NCI-H128 (cell line): ENCODE results near the gene B3GLCT.
A peak's percentile ranks its signal among the peaks of the same experiment; 100 is the strongest.
"Not testable (repeated sequence)": the region's sequence is repeated elsewhere in the genome, so short reads cannot be mapped to it uniquely, and the experiment has no call there.

Experiments used
- DNase-seq: peaks from one replicate; lab custom pipeline; 2025; ENCODE audit not compliant: unreplicated experiment; lab: John Stamatoyannopoulos, UW

The B3GLCT gene

GRCh38 chr13:31199849-31200636, at the start of gene B3GLCT:
Gene B3GLCT, plus strand, starts transcription at chr13:31199975. Its CDS starts 110 bp downstream, at chr13:31200085.
- peak; percentile 67 for DNase-seq

GRCh38 chr13:31150315-31150985, 49.3 kb upstream of the B3GLCT start:
- no peak for DNase-seq

- DNase-seq = no peak
These were observed 47.9 kb upstream of the B3GLCT start for GRCh38 chr13:31151837-31152236.

- no peak for DNase-seq
These were observed 44.8 kb upstream of the B3GLCT start for GRCh38 chr13:31154939-31155338.

- no peak for DNase-seq
These were observed 40.5 kb upstream of the B3GLCT start for GRCh38 chr13:31159306-31159705.

- peak; percentile 15 for DNase-seq
These were observed 38.8 kb upstream of the B3GLCT start for GRCh38 chr13:31160857-31161556.

- DNase-seq = peak; percentile 91
These were observed 38.1 kb upstream of the B3GLCT start, which contains the start of gene HSPH1 for GRCh38 chr13:31161557-31162150. Gene HSPH1, minus strand, starts transcription at chr13:31161904. Its CDS starts 322 bp downstream, at chr13:31161582.

- peak; percentile 96 for DNase-seq
These were observed 37.4 kb upstream of the B3GLCT start for GRCh38 chr13:31162151-31163008.

GRCh38 chr13:31166591-31166990, 33.2 kb upstream of the B3GLCT start:
- no peak for DNase-seq

GRCh38 chr13:31167490-31167889, 32.3 kb upstream of the B3GLCT start:
- DNase-seq = no peak

GRCh38 chr13:31168166-31168565, 31.6 kb upstream of the B3GLCT start:
- DNase-seq = no peak

- no peak for DNase-seq
These were observed 31.0 kb upstream of the B3GLCT start for GRCh38 chr13:31168736-31169135.

GRCh38 chr13:31172001-31172400, 27.8 kb upstream of the B3GLCT start:
- no peak for DNase-seq

- no peak for DNase-seq
These were observed 27.2 kb upstream of the B3GLCT start for GRCh38 chr13:31172535-31172934.

- no peak for DNase-seq
These were observed 25.8 kb upstream of the B3GLCT start for GRCh38 chr13:31174018-31174417.

GRCh38 chr13:31175847-31176532, 23.8 kb upstream of the B3GLCT start:
- DNase-seq = no peak

- DNase-seq = not testable (repeated sequence)
These were observed 21.8 kb upstream of the B3GLCT start for GRCh38 chr13:31177813-31178495.

GRCh38 chr13:31179241-31179640, 20.5 kb upstream of the B3GLCT start:
- no peak for DNase-seq

GRCh38 chr13:31179754-31180153, 20.0 kb upstream of the B3GLCT start:
- no peak for DNase-seq
